ENCODE measurements around the gene SMOC1.

The SMOC1 gene

GRCh38 chr14:69933623-69934275 lies 54.5 kb downstream of the SMOC1 start:
- DNase-seq (ENCODE audit: low read depth) = no peak
- TF ChIP-seq, protein P1, sequence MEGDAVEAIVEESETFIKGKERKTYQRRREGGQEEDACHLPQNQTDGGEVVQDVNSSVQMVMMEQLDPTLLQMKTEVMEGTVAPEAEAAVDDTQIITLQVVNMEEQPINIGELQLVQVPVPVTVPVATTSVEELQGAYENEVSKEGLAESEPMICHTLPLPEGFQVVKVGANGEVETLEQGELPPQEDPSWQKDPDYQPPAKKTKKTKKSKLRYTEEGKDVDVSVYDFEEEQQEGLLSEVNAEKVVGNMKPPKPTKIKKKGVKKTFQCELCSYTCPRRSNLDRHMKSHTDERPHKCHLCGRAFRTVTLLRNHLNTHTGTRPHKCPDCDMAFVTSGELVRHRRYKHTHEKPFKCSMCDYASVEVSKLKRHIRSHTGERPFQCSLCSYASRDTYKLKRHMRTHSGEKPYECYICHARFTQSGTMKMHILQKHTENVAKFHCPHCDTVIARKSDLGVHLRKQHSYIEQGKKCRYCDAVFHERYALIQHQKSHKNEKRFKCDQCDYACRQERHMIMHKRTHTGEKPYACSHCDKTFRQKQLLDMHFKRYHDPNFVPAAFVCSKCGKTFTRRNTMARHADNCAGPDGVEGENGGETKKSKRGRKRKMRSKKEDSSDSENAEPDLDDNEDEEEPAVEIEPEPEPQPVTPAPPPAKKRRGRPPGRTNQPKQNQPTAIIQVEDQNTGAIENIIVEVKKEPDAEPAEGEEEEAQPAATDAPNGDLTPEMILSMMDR (IDR thresholded peaks at IDR 0.05; ENCODE audit: insufficient read depth, low read depth, low read length, missing control alignments) = no peak

DNA sequence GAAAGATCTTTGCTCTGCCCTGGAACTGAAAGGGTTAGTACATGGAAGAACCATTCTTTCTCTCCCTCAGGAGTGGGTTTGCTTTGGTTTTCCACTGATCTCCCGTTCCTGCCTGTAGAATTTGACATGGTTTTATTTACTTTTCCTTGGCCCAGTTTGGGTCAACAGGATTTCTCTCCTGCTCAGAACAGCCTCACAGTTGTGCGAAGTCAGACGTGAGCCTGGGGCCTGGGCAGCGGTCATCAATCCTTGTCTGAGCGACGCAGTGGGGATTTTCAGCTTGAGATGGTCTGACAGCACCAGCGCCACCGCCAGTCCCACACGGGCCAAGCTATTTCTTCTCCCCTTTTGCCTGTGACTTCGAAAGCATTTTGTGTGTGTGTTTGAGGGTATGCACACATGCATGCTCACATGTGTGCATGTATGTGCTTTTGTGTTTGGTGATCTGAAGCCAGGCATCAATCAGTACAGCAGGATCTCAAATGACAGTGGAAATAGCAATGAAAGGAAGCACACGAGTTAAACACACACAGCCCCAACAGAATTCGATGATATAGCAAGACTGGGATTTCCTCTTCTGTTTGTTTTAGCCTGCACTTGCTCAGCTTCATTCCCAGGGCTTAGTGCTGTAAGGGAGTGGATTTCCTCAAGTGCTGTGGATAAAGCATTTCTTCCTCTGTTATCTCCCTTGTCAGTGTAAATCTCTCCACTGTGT lies 58.3 kb downstream of the SMOC1 start:
- no peak for DNase-seq (ENCODE audit: low read depth)
- TF ChIP-seq, protein P1 (IDR thresholded peaks at IDR 0.05; ENCODE audit: insufficient read depth, low read depth, low read length, missing control alignments) = no peak
- no peak overlapping the region for H3K4me3 ChIP-seq (ENCODE audit: low read depth, low read length)

More at GRCh38 chr14:69933623-69934275, 54.5 kb downstream of the SMOC1 start:
- H3K4me3 ChIP-seq (ENCODE audit: low read depth, low read length) = no peak overlapping the region

DNA sequence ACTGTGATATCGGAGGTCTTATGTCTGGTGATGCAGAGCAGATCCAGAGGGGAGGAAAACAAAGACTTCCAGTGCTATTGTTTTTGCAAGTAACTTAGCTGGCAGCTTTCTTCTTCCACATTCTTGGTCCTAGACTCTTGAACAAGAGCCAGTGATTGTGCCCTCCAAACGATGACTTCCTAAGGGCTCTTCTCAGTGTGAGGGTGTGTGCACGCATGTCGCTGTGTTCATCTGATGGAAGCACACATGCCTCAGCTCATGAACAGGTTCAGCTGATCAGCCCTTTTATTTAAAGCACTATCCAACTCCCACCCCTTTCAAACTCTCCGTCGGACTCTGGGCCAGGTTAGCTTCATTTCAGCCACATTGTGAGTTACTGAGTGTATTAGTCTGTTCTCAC lies 59.5 kb downstream of the SMOC1 start:
- DNase-seq (ENCODE audit: low read depth) = no peak
- TF ChIP-seq, protein P1 (IDR thresholded peaks at IDR 0.05; ENCODE audit: insufficient read depth, low read depth, low read length, missing control alignments) = no peak
- H3K4me3 ChIP-seq (ENCODE audit: low read depth, low read length) = no peak overlapping the region

GRCh38 chr14:69941768-69942742 lies 62.8 kb downstream of the SMOC1 start:
- H3K4me3 ChIP-seq (ENCODE audit: low read depth, low read length) = no peak overlapping the region
- no peak for DNase-seq (ENCODE audit: low read depth)
- TF ChIP-seq, protein P1 (IDR thresholded peaks at IDR 0.05; ENCODE audit: insufficient read depth, low read depth, low read length, missing control alignments) = no peak

GRCh38 chr14:69943084-69943780 lies 64.0 kb downstream of the SMOC1 start:
- TF ChIP-seq, protein P1 (IDR thresholded peaks at IDR 0.05; ENCODE audit: insufficient read depth, low read depth, low read length, missing control alignments) = no peak
- no peak overlapping the region for H3K4me3 ChIP-seq (ENCODE audit: low read depth, low read length)
- DNase-seq (ENCODE audit: low read depth) = no peak

GRCh38 chr14:69945347-69945746 lies 66.1 kb downstream of the SMOC1 start:
- no peak for DNase-seq (ENCODE audit: low read depth)
- TF ChIP-seq, protein P1 (IDR thresholded peaks at IDR 0.05; ENCODE audit: insufficient read depth, low read depth, low read length, missing control alignments) = no peak
- no peak overlapping the region for H3K4me3 ChIP-seq (ENCODE audit: low read depth, low read length)

Measured in GM12865 (cell line).